GM12872 (cell line): ENCODE data around the gene IL1F10.

ENCODE experiments used
- TF ChIP-seq, protein P1 (sequence below): IDR thresholded peaks from 3 replicates; pipeline ENCODE4 v1.5.1; 2011; ENCODE audit warnings: low read depth, mild to moderate bottlenecking, low read length, moderate library complexity; ENCODE audit not compliant: insufficient read depth

IL1F10 gene

DNA sequence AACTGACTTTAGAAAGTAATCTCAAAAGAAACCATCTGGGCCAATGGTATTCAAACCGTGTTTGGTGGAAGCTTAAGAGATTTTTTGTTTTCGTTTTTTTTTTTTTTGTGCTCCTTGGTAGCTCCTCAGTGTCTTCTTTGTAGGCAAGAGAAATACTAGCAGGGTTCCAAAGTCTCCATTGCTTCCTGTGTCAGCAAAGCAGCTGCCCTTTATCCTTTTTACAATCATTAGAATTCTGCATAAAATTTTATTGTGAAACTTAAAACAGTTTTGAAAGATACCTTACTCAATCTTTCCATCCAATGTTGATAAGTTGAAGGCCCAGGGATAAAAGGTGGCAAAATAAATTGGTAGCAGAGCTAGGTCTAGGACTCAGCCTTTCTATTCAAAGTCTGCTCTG, 479 bp downstream of the IL1F10 start:
- TF ChIP-seq, protein P1, sequence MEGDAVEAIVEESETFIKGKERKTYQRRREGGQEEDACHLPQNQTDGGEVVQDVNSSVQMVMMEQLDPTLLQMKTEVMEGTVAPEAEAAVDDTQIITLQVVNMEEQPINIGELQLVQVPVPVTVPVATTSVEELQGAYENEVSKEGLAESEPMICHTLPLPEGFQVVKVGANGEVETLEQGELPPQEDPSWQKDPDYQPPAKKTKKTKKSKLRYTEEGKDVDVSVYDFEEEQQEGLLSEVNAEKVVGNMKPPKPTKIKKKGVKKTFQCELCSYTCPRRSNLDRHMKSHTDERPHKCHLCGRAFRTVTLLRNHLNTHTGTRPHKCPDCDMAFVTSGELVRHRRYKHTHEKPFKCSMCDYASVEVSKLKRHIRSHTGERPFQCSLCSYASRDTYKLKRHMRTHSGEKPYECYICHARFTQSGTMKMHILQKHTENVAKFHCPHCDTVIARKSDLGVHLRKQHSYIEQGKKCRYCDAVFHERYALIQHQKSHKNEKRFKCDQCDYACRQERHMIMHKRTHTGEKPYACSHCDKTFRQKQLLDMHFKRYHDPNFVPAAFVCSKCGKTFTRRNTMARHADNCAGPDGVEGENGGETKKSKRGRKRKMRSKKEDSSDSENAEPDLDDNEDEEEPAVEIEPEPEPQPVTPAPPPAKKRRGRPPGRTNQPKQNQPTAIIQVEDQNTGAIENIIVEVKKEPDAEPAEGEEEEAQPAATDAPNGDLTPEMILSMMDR, result no peak

DNA sequence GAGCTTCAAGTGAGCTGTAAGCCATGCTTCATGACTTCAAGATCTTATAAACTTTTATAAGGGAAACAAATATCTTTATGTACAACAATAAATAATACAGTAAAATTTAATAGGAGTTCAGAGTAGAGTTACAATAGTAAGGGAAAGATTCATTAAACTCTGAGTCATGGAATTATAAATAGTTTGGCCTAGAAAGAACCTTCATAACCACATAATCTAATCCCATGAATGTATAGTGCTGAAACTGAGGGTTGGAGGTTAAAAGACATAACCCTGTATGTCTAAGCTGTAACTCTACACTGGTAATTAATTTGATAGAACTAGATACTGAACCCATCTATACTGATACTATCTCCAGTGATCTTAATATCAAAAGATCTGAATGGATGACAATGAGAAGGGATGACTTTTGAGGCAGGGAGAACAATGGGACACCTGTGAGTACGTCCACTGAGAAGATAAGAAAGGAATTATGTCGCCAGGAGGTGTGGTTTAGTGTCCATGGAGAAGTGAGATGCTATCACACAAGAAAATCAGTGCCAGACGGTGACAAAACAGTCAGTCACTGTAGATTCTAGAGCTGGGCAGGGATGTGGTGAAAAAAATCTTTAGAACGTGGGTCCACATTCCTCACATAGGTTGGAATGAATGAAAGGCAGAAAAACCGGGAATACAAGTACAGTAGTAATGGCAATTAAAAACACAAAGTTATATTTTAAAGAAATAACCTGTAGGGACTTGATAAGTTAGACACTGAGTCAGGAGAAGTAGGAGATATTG, 1.1 kb downstream of the IL1F10 start:
- TF ChIP-seq, protein P1, result no peak

DNA sequence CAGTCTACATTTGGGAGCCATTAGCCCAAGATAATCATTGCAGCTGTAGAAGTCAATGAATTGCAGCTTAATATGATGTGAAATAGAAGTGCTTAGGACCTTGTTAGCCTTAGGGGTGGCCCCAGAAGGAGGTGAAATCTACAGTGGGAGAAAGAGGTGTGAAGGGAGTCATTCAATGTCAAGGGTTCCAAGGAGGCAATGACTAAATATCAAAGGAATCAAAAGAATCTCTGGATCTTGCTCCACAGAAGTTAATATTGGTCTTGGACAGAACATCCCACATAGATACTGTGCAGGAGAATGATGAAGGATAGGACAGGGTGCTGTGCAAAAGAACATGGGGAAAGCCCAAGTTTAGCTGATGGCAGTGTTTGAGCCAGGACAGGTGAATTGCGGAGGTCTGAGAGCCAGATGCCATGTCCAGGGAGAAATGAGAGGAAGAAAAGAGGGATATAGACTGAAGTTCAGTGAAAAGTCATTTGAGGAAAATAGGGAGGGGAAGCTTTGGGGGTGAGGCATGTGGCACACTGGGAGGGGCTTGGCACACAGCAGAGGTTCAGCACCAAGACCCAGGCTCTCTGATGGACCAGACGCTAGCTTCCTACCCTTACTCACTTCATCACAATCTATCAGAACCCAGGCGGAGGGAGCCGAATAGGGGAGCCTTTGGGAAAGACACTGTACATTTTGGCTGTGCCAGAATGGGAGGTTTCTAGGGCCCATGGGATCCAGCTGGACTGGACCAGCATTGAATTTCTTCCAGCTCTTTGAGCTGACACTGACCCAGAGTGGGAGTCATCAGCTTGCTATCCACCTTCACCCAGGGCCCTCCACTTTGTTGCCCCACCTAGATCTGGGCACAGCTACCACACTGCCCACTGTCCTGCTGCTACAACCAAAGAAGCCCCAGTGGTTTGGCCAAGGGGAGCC, 2.2 kb downstream of the IL1F10 start:
- TF ChIP-seq, protein P1, result no peak

DNA sequence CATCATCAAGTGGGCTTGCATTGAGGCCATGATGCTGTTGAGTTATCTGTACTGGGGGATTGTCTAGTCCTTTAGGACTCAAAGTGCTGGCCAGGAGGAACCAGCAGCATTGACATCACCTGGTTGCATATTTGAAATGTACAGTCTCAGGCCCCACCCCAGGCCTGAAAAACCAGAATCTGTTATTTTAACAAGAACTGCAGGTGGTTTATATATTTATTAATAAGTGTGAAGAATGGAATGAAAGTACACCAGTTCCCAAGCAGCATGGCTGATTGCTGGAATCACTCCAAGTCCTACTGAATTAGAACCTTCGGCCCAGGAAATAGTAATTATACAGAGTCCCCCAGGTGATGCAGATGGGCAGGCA, 2.8 kb downstream of the IL1F10 start:
- TF ChIP-seq, protein P1, result no peak

DNA sequence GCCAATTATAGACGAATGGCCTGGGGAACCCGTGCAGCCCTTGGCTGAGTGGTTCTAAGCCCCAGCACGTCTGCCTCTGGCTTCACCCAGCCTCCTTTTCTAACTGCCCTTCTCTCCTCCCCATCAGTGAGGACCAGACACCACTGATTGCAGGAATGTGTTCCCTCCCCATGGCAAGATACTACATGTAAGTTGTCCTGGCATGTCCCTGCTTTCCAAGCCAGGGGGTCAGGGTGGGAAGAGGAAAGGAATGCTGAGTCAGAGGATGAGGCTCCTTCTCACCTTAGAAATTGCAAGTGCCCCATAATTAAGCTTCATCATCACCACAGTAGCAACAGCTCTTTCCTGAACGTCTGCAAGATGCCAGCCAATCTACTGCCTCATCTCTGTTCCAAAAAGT, 4.8 kb downstream of the IL1F10 start:
- TF ChIP-seq, protein P1, result no peak

DNA sequence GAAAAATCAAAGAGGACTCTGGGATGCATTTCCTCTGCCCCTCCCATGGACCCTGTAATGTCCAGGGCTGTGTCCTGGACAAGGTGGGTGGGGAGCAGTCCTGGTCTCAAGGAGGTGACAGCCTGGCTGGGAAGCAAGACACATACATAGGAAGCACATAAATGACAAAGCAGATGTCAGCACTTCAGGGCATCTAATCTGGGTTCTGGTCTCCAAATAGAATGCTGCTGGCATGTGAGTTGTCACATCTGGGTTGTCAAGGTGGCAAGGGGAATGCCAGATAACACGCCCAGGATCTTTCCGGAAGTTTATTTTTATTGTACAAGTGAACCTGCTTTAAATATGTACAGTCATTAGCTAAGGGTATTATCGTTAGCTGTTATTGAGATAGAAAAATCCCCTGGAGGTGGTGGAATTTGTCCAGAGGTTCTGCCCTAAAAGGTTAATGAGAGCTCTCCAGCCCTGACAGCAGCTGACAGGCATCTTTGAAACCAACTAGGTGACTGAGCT, 5.6 kb downstream of the IL1F10 start:
- TF ChIP-seq, protein P1, result no peak

DNA sequence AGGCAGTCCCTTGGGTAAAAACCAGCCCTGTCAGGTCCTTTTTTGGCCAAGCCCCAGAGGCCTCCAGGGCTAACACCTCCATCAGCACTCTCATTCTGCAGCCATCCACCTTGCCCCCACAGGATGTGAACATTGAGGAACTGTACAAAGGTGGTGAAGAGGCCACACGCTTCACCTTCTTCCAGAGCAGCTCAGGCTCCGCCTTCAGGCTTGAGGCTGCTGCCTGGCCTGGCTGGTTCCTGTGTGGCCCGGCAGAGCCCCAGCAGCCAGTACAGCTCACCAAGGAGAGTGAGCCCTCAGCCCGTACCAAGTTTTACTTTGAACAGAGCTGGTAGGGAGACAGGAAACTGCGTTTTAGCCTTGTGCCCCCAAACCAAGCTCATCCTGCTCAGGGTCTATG, 7.3 kb downstream of the IL1F10 start:
- TF ChIP-seq, protein P1, result no peak
